Stimulated activated CD4-positive, alpha-beta T cell treated with anti-CD3 and anti-CD28 coated beads, Interleukin-1b, Interleukin-23, amount 100 ng/mL, for 24 hours (primary cell): ENCODE measurements around the gene UPK1A.
"Not testable (repeated sequence)": the region's sequence is repeated elsewhere in the genome, so short reads cannot be mapped to it uniquely, and the experiment has no call there.

Experiments
- DNase-seq, 4 experiments: peaks; one replicate each; pipeline ENCODE4 v3.0.0-alpha.2; 2020; ENCODE audit warnings: low read depth in 4 of 4, low spot score in 1 of 4

UPK1A gene

DNA sequence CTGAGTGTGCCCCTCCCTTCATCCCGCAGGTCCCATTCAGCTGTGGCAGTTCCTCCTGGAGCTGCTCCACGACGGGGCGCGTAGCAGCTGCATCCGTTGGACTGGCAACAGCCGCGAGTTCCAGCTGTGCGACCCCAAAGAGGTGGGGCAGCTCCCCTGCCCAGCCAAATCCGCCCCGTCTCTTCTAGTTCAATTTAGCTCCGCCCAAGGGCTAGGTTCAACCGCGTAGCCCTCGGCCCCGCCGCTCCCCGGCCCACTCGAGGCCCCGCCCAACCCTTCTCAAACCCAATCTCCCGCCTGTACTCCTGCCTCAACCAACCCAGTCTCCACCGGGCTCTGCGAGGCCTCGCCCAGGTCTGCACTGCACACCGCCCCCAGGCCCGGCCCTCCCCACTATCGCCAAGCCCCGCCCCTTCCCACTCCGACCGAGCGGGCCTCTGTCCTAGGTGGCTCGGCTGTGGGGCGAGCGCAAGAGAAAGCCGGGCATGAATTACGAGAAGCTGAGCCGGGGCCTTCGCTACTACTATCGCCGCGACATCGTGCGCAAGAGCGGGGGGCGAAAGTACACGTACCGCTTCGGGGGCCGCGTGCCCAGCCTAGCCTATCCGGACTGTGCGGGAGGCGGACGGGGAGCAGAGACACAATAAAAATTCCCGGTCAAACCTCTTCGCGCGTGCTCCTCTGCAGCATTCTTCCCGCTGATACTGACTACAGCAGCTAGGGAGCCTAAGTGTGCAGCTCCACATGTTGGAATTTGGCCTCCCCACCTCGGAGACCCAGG is 21.9 kb upstream of the UPK1A start:
- peak; percentile 91 to 97 (median 92) for DNase-seq

- DNase-seq = peak; percentile 51 to 87 (median 74)
These were observed 21.2 kb upstream of the UPK1A start for GRCh38 chr19:35644987-35645679.

DNA sequence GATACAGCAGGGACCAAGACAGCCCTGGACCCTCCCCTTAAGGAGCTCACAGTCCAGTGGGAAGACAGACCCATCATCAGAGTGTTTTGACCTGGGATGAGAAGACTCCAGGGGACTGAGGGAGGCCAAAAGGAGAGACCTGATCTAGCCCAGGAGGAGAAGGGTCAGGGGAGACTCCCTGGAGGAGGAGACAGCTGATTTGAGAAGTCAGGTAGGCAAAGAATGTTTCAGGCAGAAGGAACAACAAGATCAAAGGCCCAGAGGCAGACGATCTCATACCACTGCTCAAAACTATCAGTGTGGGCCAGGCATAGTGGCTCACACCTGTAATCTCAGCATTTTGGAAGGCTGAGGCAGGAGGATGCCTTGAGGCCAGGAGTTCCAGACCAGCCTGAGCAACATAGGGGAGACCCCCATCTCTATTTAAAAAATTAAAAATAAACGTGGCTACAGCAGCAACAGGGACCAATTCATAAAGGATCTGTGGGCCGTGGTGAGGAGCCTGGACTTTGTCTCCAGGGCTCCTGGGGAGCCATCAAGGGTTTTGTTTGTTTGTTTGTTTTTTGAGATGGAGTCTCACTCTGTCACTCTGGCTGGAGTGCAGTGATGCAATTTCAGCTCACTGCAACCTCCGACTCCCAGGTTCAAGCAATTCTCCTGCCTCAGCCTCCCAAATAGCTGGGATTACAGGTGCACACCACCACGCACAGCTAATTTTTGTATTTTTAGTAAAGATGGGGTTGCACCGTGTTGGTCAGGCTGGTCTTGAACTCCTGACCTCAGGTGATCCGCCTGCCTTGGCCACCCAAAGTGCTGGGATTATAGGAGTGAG is 20.4 kb upstream of the UPK1A start:
- no peak for DNase-seq

- DNase-seq = peak; percentile 68 to 92 (median 82)
These were observed 18.0 kb upstream of the UPK1A start, which contains the start of gene COX6B1 for GRCh38 chr19:35648017-35648961. TSS of gene COX6B1 (plus strand) at chr19:35648323. CDS start at chr19:35651244, 2,921 bp downstream.

GRCh38 chr19:35650581-35650980 is 15.7 kb upstream of the UPK1A start:
- no peak for DNase-seq

DNA sequence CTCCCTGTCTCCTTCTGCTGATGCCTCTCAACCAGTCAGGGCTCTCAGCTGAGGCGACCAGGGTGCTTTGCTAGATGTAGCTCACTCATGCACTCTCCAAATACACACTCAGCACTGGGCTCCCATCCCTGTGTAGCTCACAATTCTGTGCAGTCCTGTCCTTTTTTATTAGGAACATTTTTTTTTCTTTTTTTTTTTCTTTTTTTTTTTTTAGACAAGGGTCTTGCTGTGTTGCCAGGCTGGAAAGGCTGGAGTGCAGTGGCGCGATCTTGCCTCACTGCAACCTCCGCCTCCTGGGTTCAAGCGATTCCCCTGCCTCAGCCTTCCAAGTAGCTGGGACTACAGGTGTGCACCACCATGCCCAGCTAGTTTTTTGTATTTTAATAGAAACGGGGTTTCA is 11.5 kb upstream of the UPK1A start:
- DNase-seq = not testable (repeated sequence)

DNA sequence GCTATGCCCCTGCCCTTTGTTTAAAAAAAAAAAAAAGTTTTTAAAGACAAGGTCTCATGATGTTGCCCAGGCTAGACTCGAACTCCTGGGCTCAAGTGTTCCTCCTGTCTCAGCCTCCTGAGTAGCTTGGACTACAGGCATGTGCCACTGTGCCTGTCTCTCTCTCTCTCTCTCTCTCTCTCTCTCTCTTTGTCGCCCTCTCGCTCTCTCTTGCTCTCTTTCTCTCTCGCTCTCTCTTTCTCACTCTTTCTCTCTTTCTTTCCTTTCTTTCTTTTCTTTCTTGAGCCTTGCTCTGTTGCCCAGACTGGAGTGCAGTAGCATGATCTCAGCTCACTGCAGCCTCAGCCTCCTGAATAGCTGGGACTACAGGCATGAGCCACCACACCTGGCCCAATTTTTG is 10.7 kb upstream of the UPK1A start:
- no peak for DNase-seq

GRCh38 chr19:35656700-35657099 is 9.6 kb upstream of the UPK1A start:
- DNase-seq = no peak

DNA sequence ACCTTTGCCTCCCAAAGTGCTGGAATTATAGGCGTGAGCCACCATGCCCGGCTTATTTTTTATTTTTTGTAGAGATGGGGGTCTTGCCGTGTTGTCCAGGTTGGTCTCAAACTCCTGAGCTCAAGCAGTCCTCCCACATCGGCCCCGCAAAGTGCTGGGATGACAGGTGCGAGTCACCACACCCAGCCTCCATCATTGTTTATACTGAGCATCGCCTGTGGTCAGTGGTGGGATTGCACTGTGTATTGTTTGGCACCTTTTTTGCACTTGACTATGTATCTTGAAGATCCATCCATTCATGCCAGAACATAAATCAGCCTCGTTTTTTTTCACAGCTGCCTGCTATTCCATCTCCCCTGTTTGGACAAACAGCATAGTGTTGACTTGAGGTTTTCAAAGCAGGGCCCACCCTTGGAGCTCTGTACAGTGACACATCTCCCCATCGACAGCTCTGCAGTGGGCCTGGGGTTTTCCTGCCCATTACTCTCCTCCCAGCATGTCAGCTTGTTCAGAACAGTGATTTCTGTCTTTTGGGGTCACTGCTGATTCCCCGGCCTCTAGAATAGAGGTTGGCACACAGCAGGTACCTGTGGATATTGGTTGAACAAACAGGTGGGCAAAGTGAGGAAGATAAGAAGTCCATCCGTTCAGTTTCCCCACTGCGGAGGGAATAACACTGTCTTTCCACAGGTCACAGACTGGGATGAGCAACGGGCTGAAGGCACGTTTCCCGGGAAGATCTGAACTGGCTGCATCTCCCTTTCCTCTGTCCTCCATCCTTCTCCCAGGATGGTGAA is 8.2 kb upstream of the UPK1A start:
- no peak for DNase-seq

DNA sequence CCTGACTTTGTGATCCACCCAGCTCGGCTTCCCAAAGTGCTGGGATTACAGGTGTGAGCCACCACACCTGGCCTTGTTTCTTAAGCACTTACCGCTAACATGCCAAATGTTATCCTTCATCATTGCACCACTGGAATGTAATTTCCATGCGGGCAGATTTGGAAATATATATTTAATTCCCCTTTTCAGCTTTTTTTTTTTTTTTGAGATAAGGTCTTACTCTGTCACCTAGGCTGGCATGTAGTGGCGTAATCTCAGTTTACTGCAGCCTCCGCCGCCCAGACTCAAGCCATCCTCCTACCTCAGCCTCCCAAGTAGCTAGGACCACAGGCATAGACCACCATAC is 4.3 kb upstream of the UPK1A start:
- DNase-seq = no peak

- no peak for DNase-seq
These were observed 2.3 kb upstream of the UPK1A start for GRCh38 chr19:35663981-35664380.

GRCh38 chr19:35665157-35665556 is 1.2 kb upstream of the UPK1A start:
- no peak for DNase-seq

GRCh38 chr19:35665604-35666003 is 713 bp upstream of the UPK1A start:
- DNase-seq = no peak

DNA sequence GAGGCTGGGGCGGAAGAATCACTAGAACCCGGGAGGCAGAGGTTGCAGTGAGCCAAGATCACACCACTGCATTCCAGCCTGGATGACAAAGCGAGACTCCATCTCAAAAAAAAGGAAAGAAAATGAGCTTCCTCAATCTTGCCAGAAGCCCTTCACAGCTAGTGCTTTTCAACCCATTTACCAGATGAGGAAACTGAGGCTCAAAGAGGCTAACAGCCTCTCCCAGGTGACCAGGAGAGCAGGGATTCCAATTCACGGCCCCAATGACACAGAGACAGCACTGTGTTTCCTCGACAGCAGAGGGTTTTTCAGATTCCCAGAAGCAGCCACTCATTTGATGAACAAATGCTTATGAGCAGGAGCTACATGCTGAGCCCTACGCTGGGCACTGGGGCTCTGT is 3.2 kb downstream of the UPK1A start:
- DNase-seq = no peak

- no peak for DNase-seq
These were observed 3.7 kb downstream of the UPK1A start for GRCh38 chr19:35669974-35670373.

DNA sequence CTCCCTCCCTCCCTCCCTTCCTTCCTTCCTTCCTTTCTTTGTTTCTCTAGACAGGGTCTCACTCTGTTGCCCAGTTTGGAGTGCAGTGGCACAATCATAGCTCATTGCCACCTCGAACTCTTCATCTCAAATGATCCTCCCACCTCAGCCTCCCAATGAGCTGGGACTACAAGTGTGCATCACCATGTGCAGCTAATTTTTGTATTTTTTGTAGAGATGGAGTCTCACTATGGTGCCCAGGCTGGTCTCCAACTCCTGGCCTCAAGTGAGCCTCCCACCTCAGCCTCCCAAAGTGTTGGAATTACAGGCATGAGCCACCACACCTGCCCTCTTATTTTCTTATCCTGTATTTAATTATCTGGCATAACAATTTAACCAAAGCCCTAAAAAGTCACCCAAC is 4.4 kb downstream of the UPK1A start:
- DNase-seq = no peak

DNA sequence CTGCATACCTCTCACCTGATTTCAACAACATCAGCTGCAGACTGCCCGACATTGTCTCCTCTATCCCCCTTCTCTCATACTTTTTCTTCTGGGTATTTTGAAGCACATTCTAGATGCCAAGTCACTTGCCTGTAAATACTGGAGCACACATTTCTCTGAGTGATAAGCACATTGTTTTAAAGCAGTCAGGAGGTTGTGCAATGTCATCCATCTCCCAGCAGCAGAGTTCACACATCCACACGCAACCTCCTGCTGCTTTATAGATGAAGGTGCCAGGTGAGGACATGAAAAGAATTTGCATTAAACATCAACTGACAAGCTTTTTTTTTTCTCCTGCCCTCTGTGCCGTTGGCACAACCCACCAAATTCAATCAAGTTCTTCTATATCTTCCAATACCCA is 5.5 kb downstream of the UPK1A start:
- no peak for DNase-seq

DNA sequence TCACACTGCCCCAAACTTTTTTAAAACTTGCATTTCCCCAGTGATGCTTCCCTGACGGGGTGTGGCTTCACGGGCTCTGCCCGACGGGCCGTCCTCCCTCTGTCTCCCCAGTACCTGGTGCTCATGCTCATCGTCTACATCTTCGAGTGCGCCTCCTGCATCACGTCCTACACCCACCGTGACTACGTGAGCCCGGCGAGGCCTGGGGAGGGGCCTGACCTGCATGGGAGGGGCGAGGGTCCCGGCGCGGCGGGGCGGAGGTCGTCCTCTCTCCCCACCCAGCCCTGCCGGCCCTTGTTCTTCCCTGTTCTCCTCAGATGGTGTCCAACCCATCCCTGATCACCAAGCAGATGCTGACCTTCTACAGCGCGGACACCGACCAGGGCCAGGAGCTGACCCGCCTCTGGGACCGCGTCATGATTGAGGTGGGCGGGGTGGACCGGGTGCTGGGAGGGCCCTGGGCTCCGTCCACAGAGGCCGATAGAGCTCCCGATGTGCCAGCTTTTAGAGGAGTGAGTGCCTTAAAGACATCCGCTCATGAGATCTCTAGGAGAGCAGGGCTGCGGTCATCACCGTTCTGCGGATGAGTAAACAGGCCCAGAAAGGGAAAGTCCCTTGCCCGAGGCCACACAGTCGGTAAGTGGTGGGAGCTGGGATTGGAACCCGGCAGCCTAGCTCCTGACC is 6.9 kb downstream of the UPK1A start:
- DNase-seq = peak in 3 of 4 experiments; percentile 6 to 43 (median 25)

GRCh38 chr19:35675589-35676140 is 9.3 kb downstream of the UPK1A start:
- DNase-seq = no peak
